Measurements from ENCODE around the gene DHX35.

Gene DHX35

DNA sequence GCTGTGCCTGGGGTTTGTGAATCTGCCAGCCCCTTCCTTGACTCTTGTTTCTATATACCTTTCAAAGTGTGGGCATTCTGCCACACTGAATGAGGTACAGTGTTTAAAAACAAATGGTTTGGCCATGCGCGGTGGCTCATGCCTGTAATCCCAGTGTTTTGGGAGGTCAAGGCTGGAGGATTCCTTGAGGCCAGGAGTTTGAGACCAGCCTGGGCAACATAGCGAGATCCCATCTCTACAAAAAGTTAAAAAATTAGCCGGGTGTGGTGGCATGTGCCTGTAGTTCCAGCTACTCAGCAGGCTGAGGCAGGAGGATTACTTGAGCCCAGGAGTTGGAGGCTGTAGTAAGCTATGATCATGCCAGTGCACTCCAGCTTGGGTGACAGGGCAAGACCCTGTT lies 30.2 kb upstream of the DHX35 start:
- Histone ChIP-seq H3K4me3 (ENCODE audit: low read length) (no peak overlapping the region), H3K9me3 (ENCODE audit: control insufficient read depth, insufficient read depth, low read length) (no peaks in the 10 kb centered on the region), H3F3A (ENCODE audit: control insufficient read depth, insufficient read depth) (no peaks in the 10 kb centered on the region), H3K27me3 (ENCODE audit: control insufficient read depth, low read length) (no peaks in the 10 kb centered on the region), H3K79me2 (ENCODE audit: control insufficient read depth, low read length) (peaks cover 100% of the 10 kb centered on the region), H4K20me1 (ENCODE audit: control insufficient read depth, insufficient read depth, low read depth, low read length) (peaks cover 52% of the 10 kb centered on the region), H3K4me2 (ENCODE audit: low read length) (no peak overlapping the region; the same call in 1 of the 2 replicates), H3K9me2 (replicated peaks; ENCODE audit: control insufficient read depth, low read length) (no peaks in the 10 kb centered on the region), H3K4me1 (ENCODE audit: control insufficient read depth, low read length) (peaks cover 48% of the 10 kb centered on the region), H3K36me3 (ENCODE audit: control insufficient read depth, low read length) (peaks cover 90% of the 10 kb centered on the region), H3K27ac (ENCODE audit: low read depth, low read length) (no peak overlapping the region)
- no peak for TF ChIP-seq EZH2phosphoT487 (IDR thresholded peaks at IDR 0.05; ENCODE audit: borderline replicate concordance, low read length)
- TF ChIP-seq, protein P1, sequence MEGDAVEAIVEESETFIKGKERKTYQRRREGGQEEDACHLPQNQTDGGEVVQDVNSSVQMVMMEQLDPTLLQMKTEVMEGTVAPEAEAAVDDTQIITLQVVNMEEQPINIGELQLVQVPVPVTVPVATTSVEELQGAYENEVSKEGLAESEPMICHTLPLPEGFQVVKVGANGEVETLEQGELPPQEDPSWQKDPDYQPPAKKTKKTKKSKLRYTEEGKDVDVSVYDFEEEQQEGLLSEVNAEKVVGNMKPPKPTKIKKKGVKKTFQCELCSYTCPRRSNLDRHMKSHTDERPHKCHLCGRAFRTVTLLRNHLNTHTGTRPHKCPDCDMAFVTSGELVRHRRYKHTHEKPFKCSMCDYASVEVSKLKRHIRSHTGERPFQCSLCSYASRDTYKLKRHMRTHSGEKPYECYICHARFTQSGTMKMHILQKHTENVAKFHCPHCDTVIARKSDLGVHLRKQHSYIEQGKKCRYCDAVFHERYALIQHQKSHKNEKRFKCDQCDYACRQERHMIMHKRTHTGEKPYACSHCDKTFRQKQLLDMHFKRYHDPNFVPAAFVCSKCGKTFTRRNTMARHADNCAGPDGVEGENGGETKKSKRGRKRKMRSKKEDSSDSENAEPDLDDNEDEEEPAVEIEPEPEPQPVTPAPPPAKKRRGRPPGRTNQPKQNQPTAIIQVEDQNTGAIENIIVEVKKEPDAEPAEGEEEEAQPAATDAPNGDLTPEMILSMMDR (IDR thresholded peaks at IDR 0.05; ENCODE audit: low read depth, low read length, poor library complexity, severe bottlenecking), result no peak

- TF ChIP-seq, protein P1 (IDR thresholded peaks at IDR 0.05; ENCODE audit: low read depth, low read length, poor library complexity, severe bottlenecking), result no peak
- no peak for TF ChIP-seq EZH2phosphoT487 (IDR thresholded peaks at IDR 0.05; ENCODE audit: borderline replicate concordance, low read length)
- Histone ChIP-seq H3K4me2 (ENCODE audit: low read length) (no peak overlapping the region), H3K4me1 (ENCODE audit: control insufficient read depth, low read length) (peaks cover 49% of the 10 kb centered on the region), H3K9me3 (ENCODE audit: control insufficient read depth, insufficient read depth, low read length) (no peaks in the 10 kb centered on the region), H3K9me2 (replicated peaks; ENCODE audit: control insufficient read depth, low read length) (no peaks in the 10 kb centered on the region), H3K36me3 (ENCODE audit: control insufficient read depth, low read length) (peaks cover 91% of the 10 kb centered on the region), H3K27ac (ENCODE audit: low read depth, low read length) (no peak overlapping the region), H3F3A (ENCODE audit: control insufficient read depth, insufficient read depth) (no peaks in the 10 kb centered on the region), H4K20me1 (ENCODE audit: control insufficient read depth, insufficient read depth, low read depth, low read length) (peaks cover 57% of the 10 kb centered on the region), H3K79me2 (ENCODE audit: control insufficient read depth, low read length) (peaks cover 100% of the 10 kb centered on the region), H3K4me3 (ENCODE audit: low read length) (no peak overlapping the region), H3K27me3 (ENCODE audit: control insufficient read depth, low read length) (no peaks in the 10 kb centered on the region)
Measured at GRCh38 chr20:38932457-38933120, 29.6 kb upstream of the DHX35 start.

DNA sequence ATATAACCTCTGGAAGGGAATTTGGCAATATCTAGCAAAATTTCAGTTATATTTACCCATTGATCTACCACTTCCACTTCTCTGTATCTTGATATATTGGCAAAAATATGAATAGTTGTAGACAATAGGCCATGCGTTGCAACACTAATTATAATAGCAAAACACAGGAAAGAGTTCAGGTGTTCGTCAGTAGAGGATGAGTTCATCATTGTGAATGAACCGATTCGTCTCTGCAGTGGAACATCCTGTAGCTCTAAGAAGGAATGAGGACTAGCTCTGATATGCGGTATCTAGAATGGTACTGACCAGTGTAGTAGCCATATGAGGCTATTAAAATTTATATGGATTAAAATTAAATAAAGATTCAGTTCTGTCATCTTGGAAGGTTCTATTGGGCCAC lies 27.6 kb upstream of the DHX35 start:
- Histone ChIP-seq H4K20me1 (ENCODE audit: control insufficient read depth, insufficient read depth, low read depth, low read length) (peaks cover 59% of the 10 kb centered on the region), H3K9me3 (ENCODE audit: control insufficient read depth, insufficient read depth, low read length) (no peaks in the 10 kb centered on the region), H3K27ac (ENCODE audit: low read depth, low read length) (no peak overlapping the region), H3K4me1 (ENCODE audit: control insufficient read depth, low read length) (peaks cover 36% of the 10 kb centered on the region), H3K4me3 (ENCODE audit: low read length) (no peak overlapping the region), H3K4me2 (ENCODE audit: low read length) (no peak overlapping the region), H3K27me3 (ENCODE audit: control insufficient read depth, low read length) (no peaks in the 10 kb centered on the region), H3K9me2 (replicated peaks; ENCODE audit: control insufficient read depth, low read length) (no peaks in the 10 kb centered on the region), H3K36me3 (ENCODE audit: control insufficient read depth, low read length) (peaks cover 92% of the 10 kb centered on the region), H3F3A (ENCODE audit: control insufficient read depth, insufficient read depth) (no peaks in the 10 kb centered on the region), H3K79me2 (ENCODE audit: control insufficient read depth, low read length) (peaks cover 100% of the 10 kb centered on the region)
- TF ChIP-seq, protein P1 (IDR thresholded peaks at IDR 0.05; ENCODE audit: low read depth, low read length, poor library complexity, severe bottlenecking), result no peak
- TF ChIP-seq EZH2phosphoT487 (IDR thresholded peaks at IDR 0.05; ENCODE audit: borderline replicate concordance, low read length), result no peak

Measured in DOHH2 (cell line).